ENCODE results near the gene TLK2. TPM values are rescaled to one million over a fixed set of nuclear protein-coding genes. Genes with fewer than 3 reads are reported as not detected.
"Not testable (repeated sequence)": the region's sequence is repeated elsewhere in the genome, so short reads cannot be mapped to it uniquely, and the experiment has no call there.

The TLK2 gene
- total and polyA plus RNA-seq, 4 donors: 10.7 to 55.2 (median 31.0) TPM

GRCh38 chr17:62578757-62579487 lies 100.3 kb downstream of the TLK2 start:
- no peak for ATAC-seq (ENCODE audit: low FRiP score)

GRCh38 chr17:62580947-62581346 lies 102.3 kb downstream of the TLK2 start:
- WGBS, 2 donors: 75 to 77% methylated on average over 2 of the region's 2 CpGs
- Histone ChIP-seq H3K4me1 (ENCODE audit: control insufficient read depth in 1 of 2, insufficient read depth in 2 of 2, low read length in 2 of 2) (no peaks in the 10 kb centered on the region), H3K27me3 (ENCODE audit: control insufficient read depth in 1 of 2, insufficient read depth in 2 of 2, low read length in 1 of 2) (no peaks in the 10 kb centered on the region), H3K4me3 (ENCODE audit: low read length in 2 of 2) (no peak overlapping the region), H3K27ac (ENCODE audit: low read depth in 1 of 2, low read length in 2 of 2) (no peak overlapping the region), H3K9me3 (ENCODE audit: control insufficient read depth, low read length) (no peaks in the 10 kb centered on the region), H3K36me3 (ENCODE audit: control insufficient read depth in 1 of 2, insufficient read depth in 2 of 2, low read length in 1 of 2) (peaks cover 0 to 3% of the 10 kb centered on the region in 2 donors)
- intact Hi-C loops (cut with DNase I): no loop called here
- ATAC-seq (ENCODE audit: low FRiP score) (no peak), DNase-seq (no peak)

More at GRCh38 chr17:62578757-62579487, 100.3 kb downstream of the TLK2 start:
- no peaks in the 10 kb centered on the region for H3K4me1 ChIP-seq (ENCODE audit: control insufficient read depth in 1 of 2, insufficient read depth in 2 of 2, low read length in 2 of 2)
- no peaks in the 10 kb centered on the region for H3K27me3 ChIP-seq (ENCODE audit: control insufficient read depth in 1 of 2, insufficient read depth in 2 of 2, low read length in 1 of 2)
- intact Hi-C loops (cut with DNase I): no loop called here
- no peaks in the 10 kb centered on the region for H3K9me3 ChIP-seq (ENCODE audit: control insufficient read depth, low read length)
- no peak overlapping the region for H3K27ac ChIP-seq (ENCODE audit: low read depth in 1 of 2, low read length in 2 of 2)
- no peak overlapping the region for H3K4me3 ChIP-seq (ENCODE audit: low read length in 2 of 2)
- peaks cover 0 to 3% of the 10 kb centered on the region in 2 donors for H3K36me3 ChIP-seq (ENCODE audit: control insufficient read depth in 1 of 2, insufficient read depth in 2 of 2, low read length in 1 of 2)
- DNase-seq: no peak
- 89 to 92% methylated on average over 2 of the region's 2 CpGs for WGBS, 2 donors

GRCh38 chr17:62581764-62582163 lies 103.1 kb downstream of the TLK2 start:
- Histone ChIP-seq H3K4me1 (ENCODE audit: control insufficient read depth in 1 of 2, insufficient read depth in 2 of 2, low read length in 2 of 2) (no peaks in the 10 kb centered on the region), H3K27ac (ENCODE audit: low read depth in 1 of 2, low read length in 2 of 2) (no peak overlapping the region), H3K4me3 (ENCODE audit: low read length in 2 of 2) (no peak overlapping the region), H3K27me3 (ENCODE audit: control insufficient read depth in 1 of 2, insufficient read depth in 2 of 2, low read length in 1 of 2) (no peaks in the 10 kb centered on the region), H3K36me3 (ENCODE audit: control insufficient read depth in 1 of 2, insufficient read depth in 2 of 2, low read length in 1 of 2) (peaks cover 0 to 3% of the 10 kb centered on the region in 2 donors), H3K9me3 (ENCODE audit: control insufficient read depth, low read length) (no peaks in the 10 kb centered on the region)
- intact Hi-C loops (cut with DNase I): no loop called here
- ATAC-seq (ENCODE audit: low FRiP score): no peak
- DNase-seq: no peak
- 22 to 29% methylated on average over 1 of the region's 1 CpG for WGBS, 2 donors

GRCh38 chr17:62587554-62587953 lies 108.9 kb downstream of the TLK2 start:
- intact Hi-C loops (cut with DNase I): no loop called here
- no peaks in the 10 kb centered on the region for H3K9me3 ChIP-seq (ENCODE audit: control insufficient read depth, low read length)
- 71 to 76% methylated on average over 2 of the region's 2 CpGs for WGBS, 2 donors
- H3K27ac ChIP-seq (ENCODE audit: low read depth in 1 of 2, low read length in 2 of 2): no peak overlapping the region
- no peaks in the 10 kb centered on the region for H3K4me1 ChIP-seq (ENCODE audit: control insufficient read depth in 1 of 2, insufficient read depth in 2 of 2, low read length in 2 of 2)
- no peak overlapping the region for H3K4me3 ChIP-seq (ENCODE audit: low read length in 2 of 2)
- no peaks in the 10 kb centered on the region for H3K27me3 ChIP-seq (ENCODE audit: control insufficient read depth in 1 of 2, insufficient read depth in 2 of 2, low read length in 1 of 2)
- no peak for DNase-seq
- ATAC-seq (ENCODE audit: low FRiP score): no peak
- peaks cover 3% of the 10 kb centered on the region in 2 donors for H3K36me3 ChIP-seq (ENCODE audit: control insufficient read depth in 1 of 2, insufficient read depth in 2 of 2, low read length in 1 of 2)

- no peak for DNase-seq
- intact Hi-C loops (cut with DNase I): no loop called here
- 77 to 79% methylated on average over 7 of the region's 7 CpGs for WGBS, 2 donors
- no peaks in the 10 kb centered on the region for H3K4me1 ChIP-seq (ENCODE audit: control insufficient read depth in 1 of 2, insufficient read depth in 2 of 2, low read length in 2 of 2)
- no peak overlapping the region for H3K27ac ChIP-seq (ENCODE audit: low read depth in 1 of 2, low read length in 2 of 2)
- no peak for ATAC-seq (ENCODE audit: low FRiP score)
- no peaks in the 10 kb centered on the region for H3K27me3 ChIP-seq (ENCODE audit: control insufficient read depth in 1 of 2, insufficient read depth in 2 of 2, low read length in 1 of 2)
- no peaks in the 10 kb centered on the region for H3K9me3 ChIP-seq (ENCODE audit: control insufficient read depth, low read length)
- H3K36me3 ChIP-seq (ENCODE audit: control insufficient read depth in 1 of 2, insufficient read depth in 2 of 2, low read length in 1 of 2): peaks cover 3% of the 10 kb centered on the region in 2 donors
- H3K4me3 ChIP-seq (ENCODE audit: low read length in 2 of 2): no peak overlapping the region
Measured at GRCh38 chr17:62588109-62588508, 109.5 kb downstream of the TLK2 start.

- no peak overlapping the region for H3K4me3 ChIP-seq (ENCODE audit: low read length in 2 of 2)
- H3K27me3 ChIP-seq (ENCODE audit: control insufficient read depth in 1 of 2, insufficient read depth in 2 of 2, low read length in 1 of 2): no peaks in the 10 kb centered on the region
- 67 to 69% methylated on average over 6 of the region's 6 CpGs for WGBS, 2 donors
- ATAC-seq (ENCODE audit: low FRiP score) (no peak), DNase-seq (no peak)
- H3K9me3 ChIP-seq (ENCODE audit: control insufficient read depth, low read length): no peaks in the 10 kb centered on the region
- H3K4me1 ChIP-seq (ENCODE audit: control insufficient read depth in 1 of 2, insufficient read depth in 2 of 2, low read length in 2 of 2): no peaks in the 10 kb centered on the region
- H3K27ac ChIP-seq (ENCODE audit: low read depth in 1 of 2, low read length in 2 of 2): no peak overlapping the region
- intact Hi-C loops (cut with DNase I): no loop called here
- peaks cover 0 to 3% of the 10 kb centered on the region in 2 donors for H3K36me3 ChIP-seq (ENCODE audit: control insufficient read depth in 1 of 2, insufficient read depth in 2 of 2, low read length in 1 of 2)
Measured at GRCh38 chr17:62591333-62591732, 112.7 kb downstream of the TLK2 start.

- ATAC-seq (ENCODE audit: low FRiP score); H3K4me1 ChIP-seq (ENCODE audit: control insufficient read depth in 1 of 2, insufficient read depth in 2 of 2, low read length in 2 of 2); H3K27me3 ChIP-seq (ENCODE audit: control insufficient read depth in 1 of 2, insufficient read depth in 2 of 2, low read length in 1 of 2); intact Hi-C loops (cut with DNase I); H3K9me3 ChIP-seq (ENCODE audit: control insufficient read depth, low read length); H3K27ac ChIP-seq (ENCODE audit: low read depth in 1 of 2, low read length in 2 of 2); H3K36me3 ChIP-seq (ENCODE audit: control insufficient read depth in 1 of 2, insufficient read depth in 2 of 2, low read length in 1 of 2); DNase-seq; H3K4me3 ChIP-seq (ENCODE audit: low read length in 2 of 2): not testable (repeated sequence)
- WGBS, 2 donors: 87 to 89% methylated on average over 11 of the region's 11 CpGs
Measured at GRCh38 chr17:62591822-62592221, 113.2 kb downstream of the TLK2 start.

GRCh38 chr17:62592341-62593099 lies 113.9 kb downstream of the TLK2 start:
- intact Hi-C loops (cut with DNase I): no loop called here
- Histone ChIP-seq H3K36me3 (ENCODE audit: control insufficient read depth in 1 of 2, insufficient read depth in 2 of 2, low read length in 1 of 2) (peaks cover 0 to 5% of the 10 kb centered on the region in 2 donors), H3K4me1 (ENCODE audit: control insufficient read depth in 1 of 2, insufficient read depth in 2 of 2, low read length in 2 of 2) (no peaks in the 10 kb centered on the region), H3K9me3 (ENCODE audit: control insufficient read depth, low read length) (no peaks in the 10 kb centered on the region), H3K27me3 (ENCODE audit: control insufficient read depth in 1 of 2, insufficient read depth in 2 of 2, low read length in 1 of 2) (no peaks in the 10 kb centered on the region), H3K27ac (ENCODE audit: low read depth in 1 of 2, low read length in 2 of 2) (no peak overlapping the region), H3K4me3 (ENCODE audit: low read length in 2 of 2) (no peak overlapping the region)
- whole genome bisulfite sequencing, 2 donors: 77 to 83% methylated on average over 9 of the region's 9 CpGs
- no peak for ATAC-seq (ENCODE audit: low FRiP score)
- DNase-seq: no peak

- Histone ChIP-seq H3K36me3 (ENCODE audit: control insufficient read depth in 1 of 2, insufficient read depth in 2 of 2, low read length in 1 of 2) (peaks cover 2 to 3% of the 10 kb centered on the region in 2 donors), H3K27ac (ENCODE audit: low read depth in 1 of 2, low read length in 2 of 2) (no peak overlapping the region), H3K27me3 (ENCODE audit: control insufficient read depth in 1 of 2, insufficient read depth in 2 of 2, low read length in 1 of 2) (no peaks in the 10 kb centered on the region), H3K4me1 (ENCODE audit: control insufficient read depth in 1 of 2, insufficient read depth in 2 of 2, low read length in 2 of 2) (no peaks in the 10 kb centered on the region), H3K9me3 (ENCODE audit: control insufficient read depth, low read length) (no peaks in the 10 kb centered on the region), H3K4me3 (ENCODE audit: low read length in 2 of 2) (no peak overlapping the region)
- intact Hi-C loops (cut with DNase I): no loop called here
- no peak for DNase-seq
- WGBS, 2 donors: 97 to 98% methylated on average over 5 of the region's 5 CpGs
- ATAC-seq (ENCODE audit: low FRiP score): no peak
Measured at GRCh38 chr17:62595484-62595883, 116.9 kb downstream of the TLK2 start.

All from aorta (tissue), 5 donors.